ENCODE data around the gene CMTM7.

The CMTM7 gene

GRCh38 chr3:32398531-32398930, 6.9 kb downstream of the CMTM7 start:
- Histone ChIP-seq H3K36me3 (ENCODE audit: insufficient read depth, low read length) (no peaks in the 10 kb centered on the region), H3K9ac (ENCODE audit: low read depth, low read length) (no peak overlapping the region), H3K9me3 (ENCODE audit: control insufficient read depth, insufficient read depth, low read length) (no peaks in the 10 kb centered on the region), H3K4me1 (ENCODE audit: insufficient read depth, low read length) (0 out of 2 replicates have a peak, but pooled peaks cover 6% of the 10 kb centered on the region)

- no peaks in the 10 kb centered on the region for H3K36me3 ChIP-seq (ENCODE audit: insufficient read depth, low read length)
- H3K9ac ChIP-seq (ENCODE audit: low read depth, low read length), result no peak overlapping the region
- H3K9me3 ChIP-seq (ENCODE audit: control insufficient read depth, insufficient read depth, low read length), result no peaks in the 10 kb centered on the region
- H3K4me1 ChIP-seq (ENCODE audit: insufficient read depth, low read length), result 0 out of 2 replicates have a peak, but pooled peaks cover 6% of the 10 kb centered on the region
These were observed 7.5 kb downstream of the CMTM7 start for GRCh38 chr3:32399030-32399620.

- 0 out of 2 replicates have a peak, but pooled peaks cover 6% of the 10 kb centered on the region for H3K4me1 ChIP-seq (ENCODE audit: insufficient read depth, low read length)
- peak overlapping the region; percentile 66 for H3K9ac ChIP-seq (ENCODE audit: low read depth, low read length)
- H3K9me3 ChIP-seq (ENCODE audit: control insufficient read depth, insufficient read depth, low read length), result no peaks in the 10 kb centered on the region
- no peaks in the 10 kb centered on the region for H3K36me3 ChIP-seq (ENCODE audit: insufficient read depth, low read length)
These were observed 9.5 kb downstream of the CMTM7 start for GRCh38 chr3:32401126-32401525.

- peaks cover 8% of the 10 kb centered on the region; the same call in 1 of the 2 replicates for H3K4me1 ChIP-seq (ENCODE audit: insufficient read depth, low read length)
- peak overlapping the region; percentile 66 for H3K9ac ChIP-seq (ENCODE audit: low read depth, low read length)
These were observed 10.0 kb downstream of the CMTM7 start for GRCh38 chr3:32401556-32402081.

GRCh38 chr3:32403663-32404062, 12.0 kb downstream of the CMTM7 start:
- Histone ChIP-seq H3K9me3 (ENCODE audit: control insufficient read depth, insufficient read depth, low read length) (no peaks in the 10 kb centered on the region), H3K9ac (ENCODE audit: low read depth, low read length) (no peak overlapping the region), H3K4me1 (ENCODE audit: insufficient read depth, low read length) (peaks cover 12% of the 10 kb centered on the region; the same call in 1 of the 2 replicates), H3K36me3 (ENCODE audit: insufficient read depth, low read length) (no peaks in the 10 kb centered on the region)

More at GRCh38 chr3:32401556-32402081, 10.0 kb downstream of the CMTM7 start:
- Histone ChIP-seq H3K9me3 (ENCODE audit: control insufficient read depth, insufficient read depth, low read length) (no peaks in the 10 kb centered on the region), H3K36me3 (ENCODE audit: insufficient read depth, low read length) (no peaks in the 10 kb centered on the region)

- Histone ChIP-seq H3K9me3 (ENCODE audit: control insufficient read depth, insufficient read depth, low read length) (no peaks in the 10 kb centered on the region), H3K9ac (ENCODE audit: low read depth, low read length) (no peak overlapping the region), H3K4me1 (ENCODE audit: insufficient read depth, low read length) (peaks cover 12% of the 10 kb centered on the region; the same call in 1 of the 2 replicates), H3K36me3 (ENCODE audit: insufficient read depth, low read length) (no peaks in the 10 kb centered on the region)
These were observed 13.1 kb downstream of the CMTM7 start for GRCh38 chr3:32404714-32405113.

- H3K36me3 ChIP-seq (ENCODE audit: insufficient read depth, low read length), result no peaks in the 10 kb centered on the region
- no peaks in the 10 kb centered on the region for H3K9me3 ChIP-seq (ENCODE audit: control insufficient read depth, insufficient read depth, low read length)
- peaks cover 14% of the 10 kb centered on the region for H3K4me1 ChIP-seq (ENCODE audit: insufficient read depth, low read length)
- H3K9ac ChIP-seq (ENCODE audit: low read depth, low read length), result no peak overlapping the region
These were observed 13.5 kb downstream of the CMTM7 start for GRCh38 chr3:32405155-32405554.

- Histone ChIP-seq H3K4me1 (ENCODE audit: insufficient read depth, low read length) (peaks cover 21% of the 10 kb centered on the region), H3K36me3 (ENCODE audit: insufficient read depth, low read length) (no peaks in the 10 kb centered on the region), H3K9me3 (ENCODE audit: control insufficient read depth, insufficient read depth, low read length) (no peaks in the 10 kb centered on the region), H3K9ac (ENCODE audit: low read depth, low read length) (no peak overlapping the region)
These were observed 14.2 kb downstream of the CMTM7 start for GRCh38 chr3:32405711-32406323.

GRCh38 chr3:32406486-32407408, 15.1 kb downstream of the CMTM7 start:
- Histone ChIP-seq H3K36me3 (ENCODE audit: insufficient read depth, low read length) (no peaks in the 10 kb centered on the region), H3K9ac (ENCODE audit: low read depth, low read length) (no peak overlapping the region), H3K4me1 (ENCODE audit: insufficient read depth, low read length) (peaks cover 22% of the 10 kb centered on the region), H3K9me3 (ENCODE audit: control insufficient read depth, insufficient read depth, low read length) (no peaks in the 10 kb centered on the region)

GRCh38 chr3:32410367-32411246, 19.0 kb downstream of the CMTM7 start:
- no peaks in the 10 kb centered on the region for H3K36me3 ChIP-seq (ENCODE audit: insufficient read depth, low read length)
- H3K4me1 ChIP-seq (ENCODE audit: insufficient read depth, low read length), result peaks cover 25% of the 10 kb centered on the region
- no peaks in the 10 kb centered on the region for H3K9me3 ChIP-seq (ENCODE audit: control insufficient read depth, insufficient read depth, low read length)
- H3K9ac ChIP-seq (ENCODE audit: low read depth, low read length), result no peak overlapping the region

GRCh38 chr3:32411442-32411841, 19.8 kb downstream of the CMTM7 start:
- H3K9ac ChIP-seq (ENCODE audit: low read depth, low read length), result no peak overlapping the region
- no peaks in the 10 kb centered on the region for H3K36me3 ChIP-seq (ENCODE audit: insufficient read depth, low read length)
- H3K9me3 ChIP-seq (ENCODE audit: control insufficient read depth, insufficient read depth, low read length), result no peaks in the 10 kb centered on the region
- H3K4me1 ChIP-seq (ENCODE audit: insufficient read depth, low read length), result peaks cover 25% of the 10 kb centered on the region

GRCh38 chr3:32412887-32413286, 21.2 kb downstream of the CMTM7 start:
- no peaks in the 10 kb centered on the region for H3K9me3 ChIP-seq (ENCODE audit: control insufficient read depth, insufficient read depth, low read length)
- no peaks in the 10 kb centered on the region for H3K36me3 ChIP-seq (ENCODE audit: insufficient read depth, low read length)
- peaks cover 19% of the 10 kb centered on the region; the same call in 1 of the 2 replicates for H3K4me1 ChIP-seq (ENCODE audit: insufficient read depth, low read length)
- H3K9ac ChIP-seq (ENCODE audit: low read depth, low read length), result no peak overlapping the region

GRCh38 chr3:32413845-32414521, 22.3 kb downstream of the CMTM7 start:
- Histone ChIP-seq H3K4me1 (ENCODE audit: insufficient read depth, low read length) (peaks cover 19% of the 10 kb centered on the region; the same call in 1 of the 2 replicates), H3K9ac (ENCODE audit: low read depth, low read length) (no peak overlapping the region), H3K9me3 (ENCODE audit: control insufficient read depth, insufficient read depth, low read length) (0 out of 2 replicates have a peak, but pooled peaks cover under 1% of the 10 kb centered on the region), H3K36me3 (ENCODE audit: insufficient read depth, low read length) (no peaks in the 10 kb centered on the region)
